Panc1 (cell line): ENCODE measurements around the gene HES2.

Experiments used
- CTCF ChIP-seq: fragments of 450-650 bp; IDR thresholded peaks from 2 replicates; pipeline ENCODE4 v1.5.1; 2017; ENCODE audit warnings: mild to moderate bottlenecking
- POLR2AphosphoS5 ChIP-seq: IDR thresholded peaks from 2 replicates; pipeline ENCODE4 v1.6.1; 2012; ENCODE audit warnings: mild to moderate bottlenecking, low read depth, low read length, moderate library complexity
- SIN3A ChIP-seq: IDR thresholded peaks from 2 replicates; pipeline ENCODE4 v1.6.1; 2012; ENCODE audit warnings: low read depth, mild to moderate bottlenecking, low read length, moderate library complexity, borderline replicate concordance; ENCODE audit not compliant: insufficient read depth
- TCF7L2 ChIP-seq: IDR thresholded peaks from 2 replicates; pipeline ENCODE4 v1.6.1; 2011; ENCODE audit warnings: mild to moderate bottlenecking, low read depth, low read length, inconsistent platforms

GRCh38 chr1:6409733-6410132, 10.0 kb downstream of the HES2 start:
- no peak for TF ChIP-seq CTCF
- TF ChIP-seq SIN3A = no peak
- TF ChIP-seq TCF7L2 = no peak
- TF ChIP-seq POLR2AphosphoS5 = no peak
